Fibroblast of lung (primary cell): ENCODE measurements around the gene FBF1. TPM values are rescaled to one million over a fixed set of nuclear protein-coding genes. Genes with fewer than 3 reads are reported as not detected.

Experiments used
- DNase-seq, 2 donors: peaks; one replicate each; pipeline versions ENCODE4 v3.0.0 to v3.0.0-alpha.2; 2010; ENCODE audit warnings: low read depth in 2 of 2
- H2AFZ ChIP-seq: 2 replicates; pipeline ENCODE4 v1.5.1; 2012; ENCODE audit warnings: low read length, control low read depth, inconsistent platforms
- H3K27ac ChIP-seq: 2 replicates; pipeline ENCODE4 v1.5.1; 2011; ENCODE audit warnings: low read length, control low read depth; ENCODE audit not compliant: insufficient read depth
- H3K27me3 ChIP-seq: 2 replicates; pipeline ENCODE4 v1.5.1; 2011; ENCODE audit warnings: mild to moderate bottlenecking, low read length; ENCODE audit not compliant: control insufficient read depth, insufficient read depth
- H3K36me3 ChIP-seq: 2 replicates; pipeline ENCODE4 v1.5.1; 2011; ENCODE audit warnings: low read length; ENCODE audit not compliant: control insufficient read depth, insufficient read depth
- H3K4me1 ChIP-seq: 2 replicates; pipeline ENCODE4 v1.5.1; 2011; ENCODE audit warnings: low read length; ENCODE audit not compliant: control insufficient read depth, insufficient read depth; ENCODE audit errors: extremely low read depth
- H3K4me2 ChIP-seq: 2 replicates; pipeline ENCODE4 v1.5.1; 2011; ENCODE audit warnings: low read length, control low read depth; ENCODE audit not compliant: insufficient read depth; ENCODE audit errors: extremely low read depth
- H3K4me3 ChIP-seq, 4 experiments: fragments of 200-600 bp in 1 of 4; sonication (generic) in 1 of 4; replicated peaks in 1 of 4; 2 replicates each; pipeline ENCODE4 v1.5.1; 2011 to 2016; ENCODE audit warnings: low read length in 4 of 4, low read depth in 3 of 4, mild to moderate bottlenecking in 3 of 4, control low read depth in 2 of 4, inconsistent platforms in 1 of 4, mixed read lengths in 1 of 4; ENCODE audit not compliant: insufficient read depth in 1 of 4; ENCODE audit errors: control extremely low read depth in 1 of 4
- H3K79me2 ChIP-seq: 2 replicates; pipeline ENCODE4 v1.5.1; 2012; ENCODE audit warnings: mild to moderate bottlenecking, low read length, inconsistent platforms; ENCODE audit not compliant: control insufficient read depth, insufficient read depth
- H3K9ac ChIP-seq: 2 replicates; pipeline ENCODE4 v1.5.1; 2011; ENCODE audit warnings: mild to moderate bottlenecking, low read length, control low read depth; ENCODE audit not compliant: insufficient read depth
- H3K9me3 ChIP-seq: 2 replicates; pipeline ENCODE4 v1.5.1; 2012; ENCODE audit warnings: low read depth, low read length; ENCODE audit not compliant: control insufficient read depth, insufficient read depth
- H4K20me1 ChIP-seq: 2 replicates; pipeline ENCODE4 v1.5.1; 2011; ENCODE audit warnings: low read length; ENCODE audit not compliant: control insufficient read depth, insufficient read depth; ENCODE audit errors: extremely low read depth
- CTCF ChIP-seq, 2 donors: IDR thresholded peaks in 1 of 2; conservative IDR thresholded peaks in 1 of 2; 1 replicate in 1 of 2; 2 replicates in 1 of 2; pipeline ENCODE4 v1.5.1; 2011 to 2012; ENCODE audit warnings: low read length in 2 of 2, control low read depth in 1 of 2, inconsistent platforms in 1 of 2, low read depth in 1 of 2, mild to moderate bottlenecking in 1 of 2
- EZH2 ChIP-seq: IDR thresholded peaks from 2 replicates; pipeline ENCODE4 v1.5.1; 2012; ENCODE audit warnings: low read length, control low read depth, mild to moderate bottlenecking; ENCODE audit errors: missing control alignments
- polyA plus RNA-seq, 2 donors: library from polyadenylated mRNA; depleted of rRNA in 1 of 2; stranded (reverse) in 1 of 2; unstranded in 1 of 2; fragments of >200 nt; gene quantifications; 2 replicates each; pipeline ENCODE4 v1.2.1, GENCODE V29; 2011 to 2012; ENCODE audit warnings: missing spikeins in 1 of 2
- total RNA-seq: library from RNA; depleted of rRNA; stranded (reverse); fragments of >200 nt; gene quantifications from 2 replicates; pipeline ENCODE4 v1.2.1, GENCODE V29; 2014

Gene FBF1
- total and polyA plus RNA-seq, 2 donors (not counting 1 experiment from before 2014, with no cell fraction given), result 1.6 to 11.2 TPM

- no peaks in the 10 kb centered on the region for H3K27me3 ChIP-seq
- peaks cover 12% of the 10 kb centered on the region for H3K79me2 ChIP-seq
- peaks cover 16% of the 10 kb centered on the region for H3K36me3 ChIP-seq
- no peaks in the 10 kb centered on the region for H3K9me3 ChIP-seq
- peaks cover 7% of the 10 kb centered on the region for H3K4me1 ChIP-seq
- TF ChIP-seq EZH2 (no peak), CTCF (conservative IDR thresholded peaks at IDR 0.05 in 1 of 2, IDR thresholded peaks at IDR 0.05 in 1 of 2; ENCODE audit: low read depth in 1 of 2, low read length in 2 of 2) (peak; percentile 14 to 41)
- H2AFZ ChIP-seq, result no peak overlapping the region
- peaks cover 2% of the 10 kb centered on the region for H4K20me1 ChIP-seq
- peak overlapping the region; percentile 57 to 84 (median 70) for H3K4me3 ChIP-seq
- DNase-seq, result peak in 1 of 2 donors; percentile 15
- H3K27ac ChIP-seq, result peak overlapping the region; percentile 75
- H3K9ac ChIP-seq, result peak overlapping the region; percentile 37
- H3K4me2 ChIP-seq, result peak overlapping the region; percentile 97
Measured at GRCh38 chr17:75895370-75896155, 45.3 kb downstream of the FBF1 start.

- Histone ChIP-seq H3K4me2 (no peak overlapping the region), H3K4me1 (peaks cover 7% of the 10 kb centered on the region), H3K9ac (no peak overlapping the region), H3K9me3 (no peaks in the 10 kb centered on the region), H3K4me3 (no peak overlapping the region), H3K36me3 (peaks cover 11% of the 10 kb centered on the region), H3K79me2 (peaks cover 12% of the 10 kb centered on the region), H2AFZ (no peak overlapping the region), H4K20me1 (peaks cover 2% of the 10 kb centered on the region), H3K27ac (no peak overlapping the region), H3K27me3 (no peaks in the 10 kb centered on the region)
- DNase-seq, result no peak
- TF ChIP-seq EZH2 (no peak), CTCF (conservative IDR thresholded peaks at IDR 0.05 in 1 of 2, IDR thresholded peaks at IDR 0.05 in 1 of 2; ENCODE audit: low read depth in 1 of 2, low read length in 2 of 2) (no peak)
Measured at GRCh38 chr17:75894049-75894733, 46.7 kb downstream of the FBF1 start.

GRCh38 chr17:75893305-75894048, 47.4 kb downstream of the FBF1 start:
- Histone ChIP-seq H3K4me2 (no peak overlapping the region), H3K27ac (no peak overlapping the region), H2AFZ (no peak overlapping the region)

More at GRCh38 chr17:75893305-75894048, 47.4 kb downstream of the FBF1 start:
- H3K36me3 ChIP-seq, result peaks cover 11% of the 10 kb centered on the region
- TF ChIP-seq CTCF (conservative IDR thresholded peaks at IDR 0.05 in 1 of 2, IDR thresholded peaks at IDR 0.05 in 1 of 2; ENCODE audit: low read depth in 1 of 2, low read length in 2 of 2) (no peak), EZH2 (no peak)
- H3K4me1 ChIP-seq, result peaks cover 7% of the 10 kb centered on the region
- no peak overlapping the region for H3K9ac ChIP-seq
- H3K79me2 ChIP-seq, result peaks cover 12% of the 10 kb centered on the region
- H3K4me3 ChIP-seq, result no peak overlapping the region
- peaks cover 2% of the 10 kb centered on the region for H4K20me1 ChIP-seq
- no peaks in the 10 kb centered on the region for H3K9me3 ChIP-seq
- H3K27me3 ChIP-seq, result no peaks in the 10 kb centered on the region
- DNase-seq, result no peak
